NCI-H748 (cell line): ENCODE results near the gene PRKACA.

ENCODE experiments used
- DNase-seq: peaks from one replicate; lab custom pipeline; 2025; ENCODE audit not compliant: unreplicated experiment; lab: John Stamatoyannopoulos, UW

The PRKACA gene

GRCh38 chr19:14073261-14073924 is 44.2 kb downstream of the PRKACA start:
- peak; percentile 79 for DNase-seq

GRCh38 chr19:14072535-14073260 is 44.9 kb downstream of the PRKACA start, which contains the start of gene MISP3:
MISP3 (plus strand) TSS chr19:14072786; CDS start chr19:14073310, 524 bp downstream.
- peak; percentile 79 for DNase-seq

DNA sequence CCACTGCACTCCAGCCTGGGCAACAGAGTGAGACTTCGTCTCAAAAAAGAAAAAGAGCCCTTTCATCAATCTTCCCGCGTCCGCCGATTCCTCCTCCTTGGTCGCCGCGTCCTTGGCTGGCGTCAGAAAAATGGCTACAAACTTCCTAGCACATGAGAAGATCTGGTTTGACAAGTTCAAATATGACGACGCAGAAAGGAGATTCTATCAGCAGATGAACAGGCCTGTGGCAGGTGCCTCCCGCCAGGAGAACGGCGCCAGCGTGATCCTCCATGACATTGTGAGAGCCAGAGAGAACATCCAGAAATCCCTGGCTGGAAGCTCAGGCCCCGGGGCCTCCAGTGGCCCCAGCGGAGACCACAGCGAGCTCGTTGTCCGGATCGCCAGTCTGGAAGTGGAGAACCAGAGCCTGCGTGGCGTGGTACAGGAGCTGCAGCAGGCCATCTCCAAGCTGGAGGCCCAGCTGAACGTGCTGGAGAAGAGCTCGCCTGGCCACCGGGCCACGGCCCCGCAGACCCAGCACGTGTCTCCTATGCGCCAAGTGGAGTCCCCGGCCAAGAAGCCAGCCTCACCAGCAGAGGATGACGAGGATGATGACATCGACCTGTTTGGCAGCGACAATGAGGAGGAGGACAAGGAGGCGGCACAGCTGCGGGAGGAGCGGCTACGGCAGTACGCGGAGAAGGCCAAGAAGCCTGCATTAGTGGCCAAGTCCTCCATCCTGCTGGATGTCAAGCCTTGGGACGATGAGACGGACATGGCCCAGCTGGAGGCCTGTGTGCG is 47.1 kb downstream of the PRKACA start:
- DNase-seq: no peak

- no peak for DNase-seq
Observed at GRCh38 chr19:14066134-14066533, 51.4 kb downstream of the PRKACA start.

GRCh38 chr19:14063105-14063504 is 54.5 kb downstream of the PRKACA start:
- DNase-seq: no peak

- no peak for DNase-seq
Observed at GRCh38 chr19:14062558-14062855, 55.1 kb downstream of the PRKACA start.

- DNase-seq: no peak
Observed at GRCh38 chr19:14061751-14062557, 55.6 kb downstream of the PRKACA start, which contains the start of gene PALM3. PALM3 (minus strand) TSS chr19:14062076; CDS start chr19:14061980, 96 bp downstream.

DNA sequence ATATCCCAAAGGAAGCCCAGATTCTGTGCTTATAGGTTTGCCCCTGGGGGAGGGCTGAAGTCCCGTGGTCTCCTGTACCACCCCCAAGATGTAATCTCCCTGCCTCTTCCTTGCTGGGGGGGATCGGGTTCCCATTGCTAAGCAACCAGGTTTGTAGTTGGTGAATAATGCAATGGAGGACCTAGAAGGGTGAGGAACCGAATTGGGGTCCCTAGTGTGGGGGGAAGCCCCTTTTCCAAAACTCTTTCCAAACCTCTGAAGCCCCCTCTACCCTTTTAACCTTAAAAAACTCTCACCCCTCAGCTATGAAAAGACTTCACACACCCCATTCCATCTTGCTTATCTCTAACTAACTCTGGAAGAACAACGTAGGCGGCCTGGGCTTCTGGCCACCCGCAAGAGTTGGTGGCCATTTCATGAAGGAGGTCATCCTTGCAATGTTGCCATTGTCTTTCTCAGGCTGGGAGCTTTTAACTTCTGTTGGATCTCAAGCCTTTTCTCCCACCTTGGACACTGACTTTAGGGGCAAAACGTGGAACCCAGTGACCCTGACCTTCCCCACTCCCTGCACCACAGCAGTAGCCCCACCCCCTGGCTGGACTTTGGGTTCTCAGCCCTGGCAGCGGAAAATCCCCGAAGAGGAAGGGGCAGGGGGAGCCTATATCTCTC is 56.3 kb downstream of the PRKACA start:
- DNase-seq: no peak

GRCh38 chr19:14059652-14060155 is 57.9 kb downstream of the PRKACA start:
- DNase-seq: no peak

- DNase-seq: peak; percentile 12
Observed at GRCh38 chr19:14059093-14059480, 58.5 kb downstream of the PRKACA start.

DNA sequence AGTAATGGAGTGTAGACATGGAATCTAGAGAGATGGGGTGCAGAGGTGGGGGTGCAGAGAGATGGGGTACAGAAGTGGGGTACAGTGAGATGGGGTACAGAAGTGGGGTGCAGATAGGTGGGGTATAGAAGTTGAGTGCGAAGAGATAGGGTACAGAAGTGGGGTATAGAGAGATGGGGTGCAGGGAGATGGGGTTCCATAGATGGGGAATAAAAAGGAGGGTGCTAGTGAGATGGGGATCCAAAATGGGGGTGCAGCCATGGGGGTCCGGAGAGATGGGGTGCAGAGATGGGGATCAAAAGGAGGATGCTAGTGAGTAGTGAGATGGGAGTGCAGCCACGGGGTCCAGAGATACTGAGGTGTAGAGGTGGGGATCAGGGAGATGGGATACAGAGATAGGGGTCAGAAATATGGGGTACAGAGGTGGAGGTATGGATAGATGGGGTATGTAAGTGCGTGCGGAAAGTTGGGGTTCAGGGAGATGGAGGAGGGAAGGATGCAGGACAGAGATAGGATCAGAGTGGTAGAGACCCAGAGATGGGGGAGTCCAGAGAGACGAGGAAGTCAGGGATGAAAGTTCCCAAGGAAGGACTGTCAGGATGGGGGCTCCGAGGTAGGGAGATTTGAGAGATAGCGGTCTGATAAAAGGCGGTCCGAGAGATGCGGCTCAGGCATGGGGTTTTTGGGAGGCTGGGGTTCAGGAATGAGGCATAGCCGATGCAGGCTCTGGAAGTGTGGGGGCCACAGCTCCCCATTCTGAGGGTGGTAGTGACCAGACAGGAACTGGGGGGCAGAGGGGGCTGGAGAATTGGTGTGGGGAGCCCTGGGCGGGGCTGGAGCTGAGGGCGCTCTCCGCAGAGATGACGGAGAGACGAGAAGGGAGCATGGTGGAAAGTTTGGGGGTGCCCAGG is 59.1 kb downstream of the PRKACA start:
- no peak for DNase-seq

- no peak for DNase-seq
Observed at GRCh38 chr19:14056741-14057356, 60.7 kb downstream of the PRKACA start.

GRCh38 chr19:14056069-14056666 is 61.4 kb downstream of the PRKACA start:
- no peak for DNase-seq

GRCh38 chr19:14055396-14055795 is 62.2 kb downstream of the PRKACA start:
- DNase-seq: no peak

GRCh38 chr19:14054721-14055120 is 62.8 kb downstream of the PRKACA start:
- DNase-seq: no peak

DNA sequence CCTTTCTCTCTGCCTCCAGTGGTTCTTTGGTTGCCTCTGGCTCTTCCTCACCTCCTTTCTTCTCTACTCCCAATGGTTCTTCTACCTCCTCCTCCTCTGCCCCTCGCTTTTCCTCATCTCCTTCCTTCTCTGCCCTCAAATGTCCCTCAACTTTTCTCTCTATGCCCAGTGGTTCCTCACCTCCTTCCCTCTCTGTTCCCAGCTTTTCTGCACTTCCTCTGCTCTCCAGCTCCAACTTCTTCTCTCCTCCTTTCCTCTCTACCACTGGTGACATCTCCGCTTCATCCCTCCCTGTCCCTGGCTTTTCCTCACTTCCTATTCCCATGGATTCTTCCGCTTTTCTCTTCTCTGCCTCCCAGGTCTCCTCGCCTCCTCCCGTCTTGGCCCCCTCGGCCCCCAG is 63.5 kb downstream of the PRKACA start:
- no peak for DNase-seq

DNA sequence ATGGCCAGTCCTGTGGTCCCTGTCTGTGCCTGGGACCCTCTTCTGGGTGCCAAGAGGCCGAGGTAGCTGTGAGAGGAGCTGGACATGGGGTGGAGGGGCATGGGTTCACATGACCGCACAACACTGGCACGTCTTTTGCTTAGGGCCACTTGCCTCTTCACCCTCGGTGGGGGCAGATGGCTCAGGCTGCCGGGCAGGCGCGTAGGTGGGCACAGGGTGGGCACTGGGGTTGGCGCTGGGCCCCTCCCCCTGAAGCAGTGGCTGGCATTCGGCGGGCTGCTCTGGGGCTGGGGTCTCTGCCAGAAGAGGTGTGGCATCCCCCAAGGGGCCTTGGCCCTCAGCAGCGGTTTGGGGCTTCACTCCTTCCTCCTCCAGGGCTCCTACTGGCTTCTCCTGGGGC is 64.1 kb downstream of the PRKACA start:
- no peak for DNase-seq

DNA sequence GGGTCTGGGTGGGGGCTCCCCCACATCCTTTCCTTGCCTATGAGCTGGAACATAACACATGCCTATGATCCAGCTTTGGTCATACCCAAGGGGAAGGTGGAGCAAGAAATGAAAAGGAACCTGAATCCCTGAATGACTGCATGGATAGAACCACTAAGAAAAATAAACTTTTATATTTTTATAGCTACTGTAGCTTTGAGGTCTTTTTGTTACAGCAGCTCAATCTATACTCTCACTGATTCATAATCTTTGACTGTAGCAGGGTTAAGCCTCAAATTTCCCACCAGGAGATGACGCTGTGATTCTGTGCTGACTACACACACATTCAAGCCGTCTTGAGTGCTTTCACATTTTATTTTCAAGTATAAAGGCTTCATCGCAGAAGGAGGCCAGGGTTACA is 64.5 kb downstream of the PRKACA start:
- no peak for DNase-seq
